Fibroblast of skin of left biceps (primary cell): ENCODE results near the gene CELF5.

ENCODE experiments used
- DNase-seq, 2 experiments: peaks; one replicate each; pipeline ENCODE4 v3.0.0-alpha.2; 2013; ENCODE audit warnings: low read depth in 2 of 2

CELF5 gene

GRCh38 chr19:3344608-3345598 is 120.4 kb downstream of the CELF5 start:
- DNase-seq: no peak

GRCh38 chr19:3345850-3346460 is 121.5 kb downstream of the CELF5 start:
- DNase-seq: no peak
